Thoracic aorta (tissue), 2 donors: ENCODE measurements around the gene C4B. TPM values are rescaled to one million over a fixed set of nuclear protein-coding genes. Genes with fewer than 3 reads are reported as not detected.
A peak's percentile ranks its signal among the peaks of the same experiment; 100 is the strongest.
"Not testable (repeated sequence)": the region's sequence is repeated elsewhere in the genome, so short reads cannot be mapped to it uniquely, and the experiment has no call there.

Experiments
- ATAC-seq: fragments of 150-250 bp; one replicate; pipeline ENCODE4 v1.8.0; 2017; ENCODE audit warnings: low read depth; ENCODE audit not compliant: insufficient number of reproducible peaks, low FRiP score
- DNase-seq: peaks from one replicate; pipeline ENCODE4 v3.0.0-alpha.2; 2020; ENCODE audit warnings: low spot score
- H3K27ac ChIP-seq, 2 donors: fragments of 200-600 bp; sonication (generic); 1 replicate in 1 of 2; 2 replicates in 1 of 2; pipeline ENCODE4 v1.5.1; 2016; ENCODE audit warnings: mild to moderate bottlenecking in 2 of 2, moderate library complexity in 2 of 2
- H3K27me3 ChIP-seq: fragments of 200-600 bp; sonication (generic); replicated peaks from 2 replicates; pipeline ENCODE4 v1.6.0; 2016; ENCODE audit warnings: mild to moderate bottlenecking; ENCODE audit not compliant: insufficient read depth
- H3K36me3 ChIP-seq: fragments of 200-600 bp; sonication (generic); one replicate; pipeline ENCODE4 v1.5.1; 2016
- H3K4me1 ChIP-seq, 2 donors: fragments of 200-600 bp; sonication (generic); 1 replicate in 1 of 2; 2 replicates in 1 of 2; pipeline versions ENCODE4 v1.5.1 to v1.6.0; 2016; ENCODE audit warnings: low read depth in 2 of 2, mild to moderate bottlenecking in 1 of 2; ENCODE audit not compliant: control insufficient read depth in 1 of 2
- H3K4me3 ChIP-seq: fragments of 200-600 bp; sonication (generic); 2 replicates; pipeline ENCODE4 v1.5.1; 2016; ENCODE audit warnings: mild to moderate bottlenecking
- H3K9me3 ChIP-seq: fragments of 200-600 bp; sonication (generic); 2 replicates; pipeline ENCODE4 v1.5.1; 2016
- total RNA-seq, 2 donors: library from RNA; depleted of rRNA; stranded (reverse); fragments of >200 nt; gene quantifications; one replicate each; pipeline versions ENCODE4 v1.1.0 to v1.2.3, GENCODE V29; 2016
- TF ChIP-seq, protein P1 (sequence below): fragments of 200-600 bp; sonication (generic); IDR thresholded peaks from one replicate; pipeline ENCODE4 v1.5.1; 2019; ENCODE audit warnings: antibody characterized with exemption

The C4B gene
- total RNA-seq, 2 donors from 2014 or later = 44.3 to 108 TPM

DNA sequence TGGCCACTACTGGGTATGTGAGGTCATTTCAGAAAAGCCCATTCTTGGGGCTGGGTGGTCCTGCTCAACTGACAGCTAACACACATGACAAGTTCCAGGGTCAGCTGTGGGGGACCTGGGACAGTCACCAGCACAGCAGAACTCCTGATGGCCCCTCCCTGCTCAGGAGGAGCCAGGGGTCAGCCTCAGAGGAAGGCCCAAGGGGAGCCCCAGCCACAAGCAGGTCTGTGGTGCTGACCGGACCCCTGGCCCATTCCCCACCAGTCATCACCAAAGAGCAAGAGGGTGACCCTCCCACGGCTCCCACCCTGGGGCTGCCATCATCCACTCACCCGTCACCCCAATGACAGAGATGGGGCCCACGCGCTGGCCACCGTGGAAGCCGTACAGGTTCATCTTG lies 41.7 kb downstream of the C4B start:
- H3K4me1 ChIP-seq = peaks cover 0 to 17% of the 10 kb centered on the region in 2 donors
- no peak overlapping the region for H3K27ac ChIP-seq
- peaks cover 11% of the 10 kb centered on the region for H3K36me3 ChIP-seq

GRCh38 chr6:32057966-32058365 lies 43.4 kb downstream of the C4B start:
- peak overlapping the region; percentile 19 to 57 for H3K27ac ChIP-seq
- TF ChIP-seq, protein P1, sequence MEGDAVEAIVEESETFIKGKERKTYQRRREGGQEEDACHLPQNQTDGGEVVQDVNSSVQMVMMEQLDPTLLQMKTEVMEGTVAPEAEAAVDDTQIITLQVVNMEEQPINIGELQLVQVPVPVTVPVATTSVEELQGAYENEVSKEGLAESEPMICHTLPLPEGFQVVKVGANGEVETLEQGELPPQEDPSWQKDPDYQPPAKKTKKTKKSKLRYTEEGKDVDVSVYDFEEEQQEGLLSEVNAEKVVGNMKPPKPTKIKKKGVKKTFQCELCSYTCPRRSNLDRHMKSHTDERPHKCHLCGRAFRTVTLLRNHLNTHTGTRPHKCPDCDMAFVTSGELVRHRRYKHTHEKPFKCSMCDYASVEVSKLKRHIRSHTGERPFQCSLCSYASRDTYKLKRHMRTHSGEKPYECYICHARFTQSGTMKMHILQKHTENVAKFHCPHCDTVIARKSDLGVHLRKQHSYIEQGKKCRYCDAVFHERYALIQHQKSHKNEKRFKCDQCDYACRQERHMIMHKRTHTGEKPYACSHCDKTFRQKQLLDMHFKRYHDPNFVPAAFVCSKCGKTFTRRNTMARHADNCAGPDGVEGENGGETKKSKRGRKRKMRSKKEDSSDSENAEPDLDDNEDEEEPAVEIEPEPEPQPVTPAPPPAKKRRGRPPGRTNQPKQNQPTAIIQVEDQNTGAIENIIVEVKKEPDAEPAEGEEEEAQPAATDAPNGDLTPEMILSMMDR = no peak
- no peaks in the 10 kb centered on the region for H3K9me3 ChIP-seq
- ATAC-seq = no peak
- H3K4me1 ChIP-seq = peaks cover 0 to 17% of the 10 kb centered on the region in 2 donors
- DNase-seq = no peak
- H3K27me3 ChIP-seq = no peaks in the 10 kb centered on the region
- peaks cover 17% of the 10 kb centered on the region for H3K36me3 ChIP-seq
- H3K4me3 ChIP-seq = no peak overlapping the region

More for the DNA sequence above, 41.7 kb downstream of the C4B start:
- TF ChIP-seq, protein P1 = no peak
- no peak overlapping the region for H3K4me3 ChIP-seq
- no peaks in the 10 kb centered on the region for H3K9me3 ChIP-seq
- no peak for ATAC-seq
- no peak for DNase-seq
- H3K27me3 ChIP-seq = no peaks in the 10 kb centered on the region

DNA sequence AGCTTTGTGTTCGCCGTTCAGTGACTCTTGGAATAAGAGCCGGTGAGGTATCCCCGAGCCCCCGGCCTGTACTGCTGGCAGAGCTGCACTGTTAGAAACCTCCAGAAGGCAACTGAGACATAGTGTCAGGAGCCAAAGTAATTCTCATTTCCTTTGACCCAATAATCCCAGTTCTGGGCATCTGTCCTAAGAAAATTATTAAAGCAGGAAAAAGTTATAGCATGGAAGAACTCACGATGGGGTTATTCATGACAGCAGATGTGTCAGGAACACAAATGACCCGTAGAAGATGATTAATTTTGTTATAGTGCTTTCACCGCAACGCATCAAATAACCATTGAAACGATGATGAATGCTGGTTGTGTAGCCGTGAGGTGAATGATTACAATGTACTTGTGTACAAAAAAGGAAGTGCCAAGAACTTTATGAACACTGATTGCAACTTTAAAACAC lies 43.9 kb downstream of the C4B start:
- H3K9me3 ChIP-seq = no peaks in the 10 kb centered on the region
- peak overlapping the region; percentile 7 for H3K4me3 ChIP-seq
- DNase-seq = no peak
- H3K27me3 ChIP-seq = no peaks in the 10 kb centered on the region
- peaks cover 0 to 17% of the 10 kb centered on the region in 2 donors for H3K4me1 ChIP-seq
- H3K27ac ChIP-seq = peak overlapping the region; percentile 19 to 57
- H3K36me3 ChIP-seq = peaks cover 17% of the 10 kb centered on the region
- TF ChIP-seq, protein P1 = no peak
- no peak for ATAC-seq

DNA sequence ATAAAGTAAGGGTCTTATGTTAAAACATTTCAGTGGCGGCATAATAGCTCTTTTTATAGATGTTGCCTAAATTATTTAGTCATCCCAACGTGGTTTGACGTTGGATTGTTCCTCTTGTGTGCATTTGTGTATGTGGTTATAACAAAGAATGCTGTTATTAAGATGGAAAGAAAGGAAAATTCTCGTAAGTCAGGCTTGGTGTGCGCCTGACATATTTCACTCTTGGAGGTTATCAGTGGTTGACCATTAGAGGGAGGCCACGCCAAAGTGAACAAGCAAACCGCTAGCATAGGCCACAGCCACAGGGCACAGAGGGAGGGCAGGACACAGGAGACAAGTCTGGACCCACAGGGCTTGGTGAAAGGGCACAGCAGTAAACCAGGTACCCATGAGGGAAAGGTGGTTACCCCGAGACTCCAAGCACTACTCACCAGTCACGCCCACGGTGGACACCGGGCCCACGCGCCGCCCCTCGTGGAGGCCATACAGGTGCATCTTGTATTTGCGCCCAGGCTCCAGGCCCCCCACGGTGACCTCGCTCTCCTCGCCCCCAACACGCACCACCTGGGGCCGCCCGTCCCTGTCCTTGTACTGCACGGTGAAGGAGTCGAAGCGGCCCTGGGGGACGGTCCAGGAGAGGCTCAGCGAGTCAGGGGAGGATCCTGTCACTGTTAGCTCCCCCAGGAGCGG lies 46.5 kb downstream of the C4B start:
- DNase-seq = no peak
- no peaks in the 10 kb centered on the region for H3K27me3 ChIP-seq
- H3K4me3 ChIP-seq = no peak overlapping the region
- TF ChIP-seq, protein P1 = no peak
- no peak for ATAC-seq
- peaks cover 21% of the 10 kb centered on the region for H3K36me3 ChIP-seq
- peaks cover 0 to 17% of the 10 kb centered on the region in 2 donors for H3K4me1 ChIP-seq
- no peaks in the 10 kb centered on the region for H3K9me3 ChIP-seq
- H3K27ac ChIP-seq = no peak overlapping the region

- ATAC-seq (no peak), DNase-seq (no peak)
- H3K9me3 ChIP-seq = no peaks in the 10 kb centered on the region
- no peaks in the 10 kb centered on the region for H3K4me1 ChIP-seq
- TF ChIP-seq, protein P1 = no peak
- peaks cover 28% of the 10 kb centered on the region for H3K36me3 ChIP-seq
- H3K27ac ChIP-seq = no peak overlapping the region
- H3K27me3 ChIP-seq = no peaks in the 10 kb centered on the region
- H3K4me3 ChIP-seq = no peak overlapping the region
These were observed 50.1 kb downstream of the C4B start for GRCh38 chr6:32064706-32065105.

DNA sequence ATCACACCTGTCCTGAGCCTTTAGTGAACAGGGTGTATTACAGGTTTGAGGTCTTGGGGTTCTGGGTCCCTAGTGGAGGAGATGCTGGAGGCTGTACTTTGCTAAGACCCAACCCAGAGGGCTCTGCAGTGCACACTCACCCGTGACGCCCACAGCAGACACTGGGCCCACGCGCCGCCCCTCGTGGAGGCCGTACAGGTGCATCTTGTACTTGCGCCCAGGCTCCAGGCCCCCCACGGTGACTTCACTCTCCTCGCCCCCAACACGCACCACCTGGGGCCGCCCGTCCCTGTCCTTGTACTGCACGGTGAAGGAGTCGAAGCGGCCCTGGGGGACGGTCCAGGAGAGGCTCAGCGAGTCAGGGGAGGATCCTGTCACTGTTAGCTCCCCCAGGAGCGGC lies 52.9 kb downstream of the C4B start:
- not testable (repeated sequence) for H3K9me3 ChIP-seq, H3K4me3 ChIP-seq, DNase-seq, H3K27ac ChIP-seq, ATAC-seq, H3K27me3 ChIP-seq
- Histone ChIP-seq H3K4me1 (peaks cover 9 to 18% of the 10 kb centered on the region in 2 donors), H3K36me3 (peaks cover 23% of the 10 kb centered on the region)

GRCh38 chr6:32068315-32068714 lies 53.7 kb downstream of the C4B start:
- Histone ChIP-seq H3K4me1 (peaks cover 9 to 18% of the 10 kb centered on the region in 2 donors), H3K36me3 (peaks cover 25% of the 10 kb centered on the region)
- H3K27me3 ChIP-seq, ATAC-seq, H3K4me3 ChIP-seq, DNase-seq, H3K27ac ChIP-seq, H3K9me3 ChIP-seq: not testable (repeated sequence)
